ENCODE measurements around the gene SUPT3H.

SUPT3H gene

DNA sequence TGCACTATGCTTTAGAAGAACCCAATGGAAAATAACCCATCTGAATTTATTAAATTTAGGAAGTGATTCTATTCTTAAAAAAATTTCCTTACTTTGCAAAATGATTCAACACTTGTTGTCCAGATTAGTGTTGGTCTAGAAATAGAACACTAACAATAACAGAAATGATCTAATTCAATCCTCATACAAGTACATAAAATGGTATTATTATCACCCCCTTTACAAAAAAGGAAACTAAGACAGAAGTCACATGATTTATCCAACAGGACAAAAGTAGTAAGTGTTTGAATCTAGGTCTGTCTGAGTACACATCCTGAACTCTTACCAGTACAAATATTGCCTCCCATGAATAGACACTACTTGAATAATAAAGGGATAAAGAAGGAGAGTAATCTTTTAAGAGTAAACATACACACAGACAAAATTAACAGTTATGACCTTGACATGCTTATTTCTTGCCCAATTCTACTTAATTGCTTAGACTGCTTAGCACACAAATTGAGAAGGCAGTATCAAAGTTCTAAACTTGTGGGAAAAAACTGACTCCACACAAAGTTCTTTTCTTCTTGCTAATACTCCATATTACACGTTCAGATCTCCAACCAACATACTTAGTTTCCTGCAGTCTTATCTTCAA lies 245.0 kb downstream of the SUPT3H start:
- DNase-seq (ENCODE audit: insufficient read length, low spot score): no peak
- no peak for FAIRE-seq

DNA sequence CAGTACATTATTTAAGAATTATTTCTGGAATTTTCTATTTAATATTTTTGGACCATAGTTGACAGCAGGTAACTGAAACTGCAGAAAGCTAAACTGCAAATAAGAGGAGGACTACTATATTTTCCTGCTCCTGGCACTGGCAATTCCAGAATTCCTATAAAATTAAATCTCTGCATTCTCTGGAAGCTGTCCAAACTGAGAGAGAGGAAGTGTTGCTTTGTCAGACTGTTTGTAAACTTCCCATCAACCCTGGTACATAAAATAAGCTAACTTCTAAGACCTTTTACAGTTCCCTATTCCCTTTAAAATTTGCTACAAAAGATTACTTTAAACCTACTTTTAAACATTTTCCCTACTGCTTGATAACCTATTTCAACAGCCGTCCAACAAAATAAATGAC lies 245.7 kb downstream of the SUPT3H start:
- no peak for DNase-seq (ENCODE audit: insufficient read length, low spot score)

DNA sequence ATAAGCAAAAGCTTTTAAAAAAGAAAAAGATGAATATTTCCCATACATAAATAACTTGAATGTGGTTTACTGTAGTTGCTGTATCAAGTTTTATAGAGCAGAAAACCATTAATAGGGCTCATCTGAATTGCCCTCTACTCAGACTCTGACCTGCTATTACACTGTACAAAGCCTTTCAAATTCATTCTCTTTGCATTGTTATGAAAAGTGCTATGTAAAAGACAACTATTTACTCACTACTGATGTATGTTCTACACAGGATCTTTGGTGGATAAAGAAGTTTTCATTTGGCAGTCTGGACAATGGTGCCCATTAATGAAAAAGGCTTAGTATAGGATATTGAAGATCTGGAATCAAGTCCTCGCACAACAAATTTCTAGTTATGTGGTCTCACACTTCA lies 248.7 kb downstream of the SUPT3H start:
- no peak for DNase-seq (ENCODE audit: insufficient read length, low spot score)
- no peak for FAIRE-seq

More for the DNA sequence above, 245.7 kb downstream of the SUPT3H start:
- FAIRE-seq: no peak

DNA sequence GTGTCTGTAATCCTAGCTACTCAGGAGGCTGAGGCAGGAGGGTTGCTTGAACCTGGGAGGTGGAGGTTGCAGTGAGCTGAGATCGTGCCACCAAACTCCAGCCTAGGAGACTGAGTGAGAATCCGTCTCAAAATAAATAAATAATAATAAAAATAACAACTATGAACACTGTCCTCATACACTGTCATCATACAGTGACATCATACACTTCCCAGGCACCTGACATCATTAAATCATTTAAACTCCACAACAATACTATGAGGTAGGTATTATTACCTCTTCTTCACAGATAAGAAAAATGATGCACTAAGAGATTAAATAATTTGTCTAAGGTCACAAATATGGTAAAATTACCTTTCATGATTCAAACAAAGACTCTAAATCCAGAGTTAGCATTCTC lies 250.5 kb downstream of the SUPT3H start:
- FAIRE-seq: no peak
- DNase-seq (ENCODE audit: insufficient read length, low spot score): no peak

DNA sequence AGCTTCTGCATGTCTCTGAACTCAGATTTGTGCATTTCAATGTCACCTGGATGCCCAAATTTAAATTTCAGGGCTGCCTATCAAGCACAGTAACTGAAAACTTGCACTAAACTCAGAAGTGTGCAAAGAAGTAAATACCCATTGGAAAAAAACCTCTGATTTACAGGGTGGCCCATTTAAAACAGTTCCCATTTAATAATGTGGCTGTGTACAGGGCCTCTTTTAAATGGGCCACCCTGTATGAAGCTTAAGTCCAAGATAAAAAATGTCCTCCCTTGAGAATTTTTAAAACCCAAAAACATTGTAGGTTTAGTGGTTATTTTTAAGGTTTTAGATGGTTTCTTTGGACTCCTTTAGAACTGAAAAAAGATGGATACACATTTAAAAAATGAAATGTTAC lies 251.7 kb downstream of the SUPT3H start:
- FAIRE-seq (no peak), DNase-seq (ENCODE audit: insufficient read length, low spot score) (no peak)

DNA sequence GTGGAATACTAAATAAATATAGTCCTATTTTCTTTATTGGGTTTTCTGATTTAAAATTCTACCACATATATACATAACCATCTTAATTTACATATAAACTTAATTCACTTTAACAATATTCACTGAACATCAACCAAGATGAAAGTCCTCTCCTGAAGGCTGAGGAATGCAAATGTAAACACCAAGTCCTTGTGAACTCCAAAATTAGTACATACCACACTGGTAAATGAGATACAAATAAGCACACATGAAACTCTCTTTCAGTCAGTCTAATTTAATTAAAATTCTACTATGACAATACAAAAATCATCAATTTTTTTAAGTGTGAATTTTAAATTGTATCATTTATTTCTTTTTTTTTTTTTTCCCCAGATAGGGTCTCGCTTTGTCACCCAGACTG lies 254.7 kb downstream of the SUPT3H start:
- no peak for FAIRE-seq
- DNase-seq (ENCODE audit: insufficient read length, low spot score): no peak

DNA sequence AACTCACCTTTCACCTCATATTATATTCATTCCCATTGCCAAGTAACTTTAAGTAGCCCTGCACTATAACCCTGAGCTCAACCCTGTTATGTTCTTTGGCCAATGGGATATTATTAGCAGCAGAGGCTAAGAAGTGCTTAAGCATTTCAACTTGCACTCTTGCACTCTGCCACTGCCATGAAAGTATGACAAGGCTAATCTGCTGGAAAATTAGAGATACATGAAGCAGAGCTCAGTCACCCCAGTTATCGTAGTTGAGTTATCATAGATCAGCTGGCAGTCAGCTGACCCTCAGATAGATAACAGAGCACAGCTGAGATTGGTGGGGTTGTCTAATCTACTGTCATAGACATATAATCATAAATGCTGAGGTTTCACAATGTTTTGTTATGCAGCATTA lies 259.0 kb downstream of the SUPT3H start:
- FAIRE-seq (no peak), DNase-seq (ENCODE audit: insufficient read length, low spot score) (no peak)

DNA sequence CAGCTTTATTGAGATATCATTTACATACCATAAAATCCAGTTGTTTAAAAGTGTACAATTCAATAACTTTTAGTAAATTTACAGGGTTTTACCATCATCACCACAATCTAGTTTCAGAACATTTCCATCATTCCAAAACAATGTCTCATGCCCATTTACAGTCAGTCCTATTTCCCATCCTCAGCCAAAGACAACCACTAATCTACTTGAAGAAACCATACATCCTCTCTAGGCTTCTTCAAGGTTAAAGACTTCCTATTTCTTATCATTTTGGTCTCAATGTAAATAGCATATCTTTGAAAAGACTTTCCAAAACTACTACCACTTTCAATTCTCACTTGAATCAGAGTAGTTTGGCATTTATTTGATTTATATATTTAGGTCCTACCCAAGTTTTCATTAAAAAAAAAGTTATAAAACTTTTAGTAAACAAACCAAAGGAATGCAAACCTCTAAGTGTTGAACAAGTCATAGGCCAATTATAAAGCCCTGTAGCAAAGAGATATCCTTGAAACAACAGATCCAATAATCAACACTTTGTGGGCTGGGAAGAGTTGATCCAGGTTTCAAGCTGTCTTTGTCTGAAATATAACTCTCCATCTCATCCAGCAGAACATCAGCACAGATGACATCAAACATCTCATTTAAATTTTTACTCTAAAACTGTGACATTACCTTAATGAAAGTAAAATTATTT lies 260.9 kb downstream of the SUPT3H start:
- DNase-seq (ENCODE audit: insufficient read length, low spot score) (no peak), FAIRE-seq (no peak)

DNA sequence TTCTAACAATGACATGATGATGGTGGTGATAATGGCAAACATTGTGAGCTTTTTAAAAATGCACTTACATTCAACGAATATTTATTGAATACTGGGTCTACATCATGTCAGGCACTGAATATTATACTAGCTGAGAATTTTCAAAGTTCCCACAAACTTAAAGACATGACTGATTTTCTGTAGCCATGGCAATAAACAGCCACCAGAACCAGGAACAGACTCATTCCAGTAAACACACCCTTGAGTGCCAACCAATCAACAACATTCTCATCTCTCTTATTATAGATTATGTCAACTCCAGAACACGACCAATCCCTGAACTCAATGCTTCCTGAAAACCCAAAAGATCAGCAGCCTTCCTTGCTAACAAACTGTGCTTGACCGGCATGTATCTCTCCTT lies 262.0 kb downstream of the SUPT3H start:
- no peak for FAIRE-seq
- DNase-seq (ENCODE audit: insufficient read length, low spot score): no peak

DNA sequence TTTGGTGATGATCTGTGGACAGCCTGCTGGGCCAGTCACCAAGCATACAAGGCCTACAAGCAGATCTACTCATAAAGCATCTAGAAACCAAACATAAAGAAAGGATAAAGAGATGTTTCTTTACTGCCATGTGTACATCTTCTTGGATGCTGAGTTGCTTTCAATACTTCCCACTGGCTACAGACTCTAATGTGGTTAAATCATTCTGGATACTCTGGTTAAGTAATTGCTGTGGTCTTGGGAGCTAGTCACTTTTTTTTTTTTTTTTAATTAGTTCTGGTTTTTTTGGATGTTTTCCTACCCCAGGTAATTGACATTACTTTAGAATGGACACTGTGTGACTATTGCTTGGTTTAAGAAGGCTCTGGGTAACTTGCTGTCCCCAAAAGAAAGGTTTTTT lies 265.0 kb downstream of the SUPT3H start:
- DNase-seq (ENCODE audit: insufficient read length, low spot score) (no peak), FAIRE-seq (no peak)

DNA sequence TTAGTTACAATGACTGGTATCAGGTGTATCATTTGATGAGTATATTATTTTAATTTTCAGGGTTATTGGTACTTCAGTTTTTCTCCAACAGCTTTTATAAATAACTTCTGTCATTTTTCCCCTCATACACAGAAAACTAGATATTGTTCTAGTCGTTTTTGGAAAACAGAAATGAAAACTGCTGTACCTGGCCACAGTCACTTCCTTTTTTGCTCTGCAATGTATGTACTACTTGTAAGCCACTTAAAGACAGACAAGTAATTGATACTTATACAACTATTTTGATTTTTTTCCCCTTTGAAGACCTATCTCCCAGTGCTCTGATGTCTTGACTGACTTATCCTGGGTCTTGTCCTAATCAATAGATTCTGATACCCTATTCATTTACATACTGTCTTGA lies 268.2 kb downstream of the SUPT3H start:
- no peak for DNase-seq (ENCODE audit: insufficient read length, low spot score)
- FAIRE-seq: no peak

DNA sequence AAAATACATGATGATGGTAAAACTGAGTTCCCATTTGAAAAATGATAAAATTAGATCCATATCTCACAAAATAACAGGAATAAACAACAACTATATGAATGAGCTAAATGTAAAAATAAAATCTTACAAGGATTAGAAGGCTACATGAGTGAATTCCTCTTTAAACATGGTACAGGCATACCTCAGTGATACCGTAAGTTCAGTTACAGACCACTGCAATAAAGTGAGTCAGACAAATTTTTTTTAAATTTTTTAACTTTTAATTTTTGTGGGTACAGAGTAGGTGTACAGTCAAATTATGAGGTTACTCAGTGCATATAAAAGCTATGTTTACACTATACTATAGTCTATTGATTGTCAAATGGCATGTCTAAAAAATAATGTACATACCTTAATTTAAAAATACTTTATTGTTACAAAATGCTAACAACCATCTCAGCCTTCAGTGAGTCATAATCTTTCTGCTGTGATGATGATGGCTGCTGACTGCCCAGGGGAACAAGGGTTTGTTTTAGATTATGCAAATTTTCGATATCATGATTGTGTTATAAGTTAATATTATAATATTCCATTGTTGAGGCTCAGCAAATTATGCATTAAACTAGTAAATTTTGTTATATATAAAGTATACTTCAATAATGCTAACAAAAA lies 272.4 kb downstream of the SUPT3H start:
- no peak for FAIRE-seq
- no peak for DNase-seq (ENCODE audit: insufficient read length, low spot score)

DNA sequence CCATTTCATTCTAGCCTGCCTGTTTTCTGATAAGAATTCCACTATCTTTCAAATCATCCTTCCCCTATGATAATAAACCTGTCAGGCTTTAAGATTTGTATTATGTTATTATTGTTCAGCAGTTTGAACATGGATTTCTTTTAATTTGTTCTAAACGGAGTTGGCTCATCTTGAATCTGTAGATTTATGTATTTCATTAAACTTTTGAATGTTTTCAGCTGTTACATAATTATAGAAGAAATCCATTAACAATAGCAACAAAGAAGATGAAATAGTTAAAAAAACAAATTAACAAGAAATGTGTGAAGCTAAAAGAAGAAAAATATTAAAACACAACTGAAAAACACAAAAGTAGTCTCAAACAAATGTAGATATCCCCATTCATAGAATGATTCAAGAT lies 273.3 kb downstream of the SUPT3H start:
- FAIRE-seq (no peak), DNase-seq (ENCODE audit: insufficient read length, low spot score) (no peak)

DNA sequence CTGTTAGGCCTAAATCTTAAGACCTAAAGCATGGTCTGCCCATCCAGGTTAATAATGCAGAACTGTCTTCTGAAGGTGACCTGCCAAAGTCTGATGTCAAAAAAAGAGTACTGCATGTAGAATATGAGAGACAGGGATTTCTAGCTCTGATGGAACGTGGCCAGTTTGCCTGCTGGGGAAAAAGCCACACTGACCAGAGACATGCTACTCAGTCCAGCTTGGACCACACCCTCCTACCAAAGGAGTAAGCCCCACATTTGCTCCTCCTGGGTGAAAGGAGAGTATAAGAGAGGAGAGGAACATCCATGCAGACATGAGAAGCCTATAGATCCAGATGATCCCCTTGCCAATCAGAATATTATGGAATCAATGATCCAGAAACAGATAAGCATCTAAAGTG lies 279.5 kb downstream of the SUPT3H start:
- DNase-seq (ENCODE audit: insufficient read length, low spot score) (no peak), FAIRE-seq (no peak)

DNA sequence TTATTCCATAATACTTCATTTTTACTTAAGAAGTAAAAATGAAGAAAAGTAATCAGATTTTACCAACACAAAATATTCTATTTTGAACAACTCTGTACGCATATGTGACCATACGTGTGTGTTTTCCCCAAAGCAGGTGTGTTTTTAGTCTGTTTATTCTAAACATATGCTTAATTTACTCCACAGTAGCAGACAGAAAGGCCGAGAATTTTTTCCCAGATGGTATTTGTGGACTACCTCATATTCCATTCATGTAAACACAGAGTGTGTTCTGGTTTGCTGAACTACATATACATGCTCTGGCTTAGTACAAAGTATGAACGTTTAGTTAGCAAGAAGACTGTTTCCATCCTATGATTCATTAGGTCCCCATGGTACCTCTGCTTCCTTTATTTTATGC lies 282.9 kb downstream of the SUPT3H start:
- DNase-seq (ENCODE audit: insufficient read length, low spot score): no peak
- FAIRE-seq: no peak

DNA sequence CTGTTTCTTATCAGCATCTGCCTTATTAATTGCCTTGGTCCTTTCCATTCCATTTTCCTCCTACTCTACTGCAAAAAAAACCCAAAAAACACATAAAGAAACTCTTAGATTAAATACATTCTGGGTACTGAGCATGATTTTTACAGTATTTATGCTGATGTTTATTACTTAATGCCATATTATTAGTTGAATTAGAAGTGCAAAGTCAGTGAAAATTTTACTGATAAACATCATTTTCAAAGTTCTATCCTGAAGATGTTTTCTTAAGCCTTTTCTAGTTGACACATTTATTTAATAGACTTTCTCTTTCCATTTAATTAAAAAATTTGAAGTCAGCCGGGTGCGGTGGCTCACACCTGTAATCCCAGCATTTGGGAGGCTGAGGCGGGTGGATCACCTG lies 285.6 kb downstream of the SUPT3H start:
- FAIRE-seq: no peak
- no peak for DNase-seq (ENCODE audit: insufficient read length, low spot score)

DNA sequence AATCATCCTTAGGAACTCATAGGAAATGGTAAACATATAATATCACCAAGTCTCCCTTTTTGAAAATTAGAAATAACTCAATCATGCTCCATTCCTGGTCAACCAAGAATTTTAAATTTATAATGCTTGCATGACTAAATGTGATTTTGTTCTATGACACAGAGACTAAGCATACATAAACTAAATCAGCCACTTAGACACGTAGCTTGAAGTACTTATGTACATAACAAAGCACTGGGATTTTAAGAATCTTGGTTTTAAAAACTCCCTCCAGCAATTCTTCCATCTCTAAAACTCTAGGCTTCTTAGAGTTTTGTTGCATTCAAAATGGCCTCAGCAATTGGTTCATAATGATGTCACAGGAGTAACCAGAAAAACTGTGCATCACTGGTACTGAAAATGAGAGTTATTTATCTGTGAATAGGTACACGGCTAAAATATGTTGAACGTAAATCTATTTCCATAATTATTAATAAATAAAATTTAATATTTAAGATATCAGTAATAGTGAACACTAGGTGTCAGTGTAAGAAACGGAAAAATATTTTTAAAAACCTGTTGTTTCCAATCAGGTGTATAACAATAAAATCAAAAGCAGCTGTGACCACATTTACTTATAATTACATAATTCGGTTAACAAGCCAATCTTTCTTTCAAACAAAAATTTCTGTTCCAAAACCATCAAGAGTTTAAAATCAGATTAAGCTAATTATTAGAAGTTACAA lies 291.2 kb downstream of the SUPT3H start:
- FAIRE-seq (no peak), DNase-seq (ENCODE audit: insufficient read length, low spot score) (no peak)

DNA sequence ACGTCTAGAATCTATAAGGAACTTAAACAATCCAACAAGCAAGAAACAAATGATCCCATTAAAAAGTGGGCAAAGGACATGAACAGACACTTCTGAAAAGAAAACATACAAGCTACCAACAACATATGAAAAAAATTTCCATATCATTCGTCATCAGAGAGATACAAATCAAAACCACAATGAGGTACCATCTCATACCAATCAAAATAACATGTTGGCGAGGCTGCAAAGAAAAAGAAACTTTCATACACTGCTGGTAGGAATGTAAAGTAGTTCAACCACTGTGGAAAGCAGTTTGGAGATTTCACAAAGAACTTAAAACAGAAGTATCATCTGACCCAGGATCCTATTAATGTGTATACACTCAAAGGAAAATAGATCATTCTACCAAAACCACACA lies 293.5 kb downstream of the SUPT3H start:
- DNase-seq (ENCODE audit: insufficient read length, low spot score) (no peak), FAIRE-seq (no peak)

DNA sequence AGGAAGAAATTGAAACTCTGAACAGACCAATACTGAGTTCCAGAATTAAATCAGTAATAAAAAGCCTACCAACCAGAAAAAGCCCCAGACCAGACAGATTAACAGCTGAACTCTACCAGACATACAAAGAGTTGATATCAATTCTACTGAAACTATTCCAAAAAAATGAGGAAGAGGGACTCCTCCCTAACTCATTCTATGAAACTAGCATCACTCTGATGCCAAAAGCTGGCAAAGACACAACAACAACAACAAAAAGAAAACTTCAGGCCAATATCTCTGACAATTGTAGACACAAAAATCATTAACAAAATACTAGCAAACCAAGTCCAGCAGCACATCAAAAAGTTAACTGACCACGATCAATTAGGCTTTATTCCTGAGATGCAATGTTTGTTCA lies 295.6 kb downstream of the SUPT3H start:
- DNase-seq (ENCODE audit: insufficient read length, low spot score) (no peak), FAIRE-seq (no peak)

DNA sequence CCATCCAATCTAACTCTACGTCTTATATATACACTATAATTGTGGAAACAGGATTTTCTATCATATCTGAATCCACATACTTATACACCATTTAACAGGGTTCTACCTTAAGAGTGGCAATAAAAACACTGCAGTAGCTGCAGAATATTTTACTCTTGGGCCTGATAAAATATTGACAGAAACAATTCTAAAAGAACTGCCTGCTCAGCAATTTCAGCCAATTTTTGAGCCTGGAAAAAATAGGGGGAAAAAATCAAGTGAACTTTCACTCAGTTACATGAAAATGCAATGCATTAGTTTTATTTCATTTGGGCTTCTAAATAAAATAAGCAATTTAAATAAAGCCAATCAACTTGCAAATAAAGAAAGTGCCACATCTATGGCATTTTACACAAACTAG lies 296.1 kb downstream of the SUPT3H start:
- DNase-seq (ENCODE audit: insufficient read length, low spot score) (no peak), FAIRE-seq (no peak)

DNA sequence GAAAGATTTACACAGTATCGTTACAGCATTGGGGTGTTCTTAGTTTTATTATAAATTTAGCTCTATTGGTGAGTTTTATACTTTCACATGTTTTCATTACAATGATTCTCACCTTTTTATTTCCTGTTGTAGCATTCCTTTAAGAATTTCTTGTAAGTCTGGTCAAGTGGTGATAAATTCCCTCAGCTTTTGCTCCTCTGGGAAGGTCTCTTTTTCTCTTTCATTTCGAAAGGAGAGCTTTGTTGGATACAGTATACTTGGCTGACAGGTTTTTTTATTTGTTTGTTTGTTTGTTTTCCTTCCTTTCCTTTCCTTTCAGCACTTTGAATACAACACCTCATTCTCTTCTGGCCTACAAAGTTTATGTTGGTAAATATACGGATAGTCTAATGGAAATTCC lies 299.3 kb downstream of the SUPT3H start:
- no peak for DNase-seq (ENCODE audit: insufficient read length, low spot score)
- FAIRE-seq: no peak

All from GM19239 (cell line).